ENCODE results near the gene ARV1. TPM values are rescaled to one million over a fixed set of nuclear protein-coding genes. Genes with fewer than 3 reads are reported as not detected.

The ARV1 gene
- total RNA-seq, 1 donor = 19.0 TPM

DNA sequence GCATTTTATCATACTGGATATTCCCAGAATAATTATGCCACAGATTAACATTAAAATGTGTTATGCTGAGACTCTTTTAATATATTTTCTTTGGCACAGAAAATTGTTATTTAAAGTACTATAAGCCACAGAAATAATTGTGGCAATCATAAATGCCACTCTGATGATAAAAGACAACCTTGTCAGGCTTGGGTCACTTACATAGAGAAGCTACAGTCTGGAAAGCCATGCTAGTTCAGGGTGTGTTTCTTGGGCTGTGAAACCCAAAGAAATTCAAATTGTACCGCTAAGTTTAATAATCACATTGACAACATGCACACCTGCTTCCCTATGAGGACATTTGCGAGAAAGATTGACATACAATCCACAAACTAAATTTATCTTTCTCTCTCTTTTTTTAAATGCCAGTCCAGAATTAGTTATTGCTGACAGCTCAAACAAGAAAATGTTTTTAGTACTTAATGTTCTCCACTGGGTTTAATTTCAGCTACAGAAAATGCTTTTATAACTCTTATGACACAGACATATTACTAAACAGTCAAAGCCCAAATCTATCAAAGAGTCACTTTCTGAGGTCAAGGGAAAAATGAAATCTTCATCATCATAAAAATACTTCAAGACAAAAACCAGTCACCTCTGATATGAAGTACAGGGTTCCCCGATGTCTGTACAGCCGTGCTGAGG lies 38.9 kb upstream of the ARV1 start:
- no peak overlapping the region for H3K4me3 ChIP-seq (ENCODE audit: low read depth, low read length)
- DNase-seq (ENCODE audit: low read depth) = no peak
- TF ChIP-seq, protein P1, sequence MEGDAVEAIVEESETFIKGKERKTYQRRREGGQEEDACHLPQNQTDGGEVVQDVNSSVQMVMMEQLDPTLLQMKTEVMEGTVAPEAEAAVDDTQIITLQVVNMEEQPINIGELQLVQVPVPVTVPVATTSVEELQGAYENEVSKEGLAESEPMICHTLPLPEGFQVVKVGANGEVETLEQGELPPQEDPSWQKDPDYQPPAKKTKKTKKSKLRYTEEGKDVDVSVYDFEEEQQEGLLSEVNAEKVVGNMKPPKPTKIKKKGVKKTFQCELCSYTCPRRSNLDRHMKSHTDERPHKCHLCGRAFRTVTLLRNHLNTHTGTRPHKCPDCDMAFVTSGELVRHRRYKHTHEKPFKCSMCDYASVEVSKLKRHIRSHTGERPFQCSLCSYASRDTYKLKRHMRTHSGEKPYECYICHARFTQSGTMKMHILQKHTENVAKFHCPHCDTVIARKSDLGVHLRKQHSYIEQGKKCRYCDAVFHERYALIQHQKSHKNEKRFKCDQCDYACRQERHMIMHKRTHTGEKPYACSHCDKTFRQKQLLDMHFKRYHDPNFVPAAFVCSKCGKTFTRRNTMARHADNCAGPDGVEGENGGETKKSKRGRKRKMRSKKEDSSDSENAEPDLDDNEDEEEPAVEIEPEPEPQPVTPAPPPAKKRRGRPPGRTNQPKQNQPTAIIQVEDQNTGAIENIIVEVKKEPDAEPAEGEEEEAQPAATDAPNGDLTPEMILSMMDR (IDR thresholded peaks at IDR 0.05; ENCODE audit: insufficient read depth, low read depth, low read length) = no peak

DNA sequence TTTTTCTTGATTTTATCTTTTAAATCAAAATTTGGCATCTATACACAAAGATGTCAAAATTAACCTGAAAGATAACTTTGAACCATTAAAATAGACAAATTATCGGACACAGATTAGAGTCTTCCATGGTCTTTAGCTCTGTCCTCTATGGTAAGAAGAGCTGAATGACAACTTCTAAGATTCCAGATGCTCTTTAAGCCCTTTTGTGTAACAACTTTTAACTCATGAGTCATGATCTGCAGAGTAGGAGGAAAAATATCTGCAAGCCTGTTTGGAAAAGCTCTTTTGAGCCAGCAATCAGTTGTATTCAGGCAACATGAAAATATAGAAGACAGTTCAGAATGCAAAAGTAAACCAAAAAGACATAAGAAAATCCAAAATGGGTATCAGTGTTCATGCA lies 38.0 kb upstream of the ARV1 start:
- H3K4me3 ChIP-seq (ENCODE audit: low read depth, low read length) = no peak overlapping the region
- TF ChIP-seq, protein P1 (IDR thresholded peaks at IDR 0.05; ENCODE audit: insufficient read depth, low read depth, low read length) = no peak
- DNase-seq (ENCODE audit: low read depth) = peak; percentile 43

DNA sequence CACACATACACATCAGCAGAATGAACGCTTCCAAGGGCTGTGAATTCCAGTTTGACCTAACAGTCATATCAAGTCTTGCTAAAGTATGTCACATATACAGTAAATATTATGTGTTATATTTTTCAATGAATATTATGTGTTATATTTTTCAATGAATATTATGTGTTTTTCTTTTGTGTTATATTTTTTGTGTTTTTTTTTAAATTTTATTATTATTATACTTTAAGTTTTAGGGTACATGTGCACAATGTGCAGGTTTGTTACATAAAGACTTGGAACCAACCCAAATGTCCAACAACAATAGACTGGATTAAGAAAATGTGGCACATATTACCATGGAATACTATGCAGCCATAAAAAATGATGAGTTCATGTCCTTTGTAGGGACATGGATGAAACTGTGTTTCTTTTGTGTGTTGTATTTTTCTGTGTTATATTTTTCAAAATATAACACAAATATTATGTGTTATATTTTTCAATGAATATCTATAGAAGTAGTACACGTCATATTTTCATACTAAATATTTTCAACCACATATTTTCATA lies 35.8 kb upstream of the ARV1 start:
- no peak overlapping the region for H3K4me3 ChIP-seq (ENCODE audit: low read depth, low read length)
- DNase-seq (ENCODE audit: low read depth) = no peak
- TF ChIP-seq, protein P1 (IDR thresholded peaks at IDR 0.05; ENCODE audit: insufficient read depth, low read depth, low read length) = no peak

DNA sequence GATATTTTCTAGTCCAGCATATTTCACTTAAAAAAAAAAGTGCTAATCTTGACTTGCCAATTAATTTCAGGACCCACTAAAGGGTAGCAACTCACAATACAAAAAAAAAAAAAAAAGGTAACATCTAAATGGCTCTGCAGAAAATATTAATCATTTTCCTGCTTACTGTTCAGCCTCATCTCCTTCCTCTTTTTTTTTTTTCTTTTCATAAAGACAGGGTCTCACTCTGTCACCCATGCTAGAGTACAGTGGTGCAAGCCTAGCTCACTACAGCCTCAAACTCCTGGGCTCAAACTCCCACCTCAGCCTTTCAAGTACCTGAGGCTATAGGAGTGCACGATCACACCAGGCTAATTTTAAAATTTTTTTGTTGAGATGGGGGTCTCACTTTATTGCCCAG lies 30.6 kb upstream of the ARV1 start:
- DNase-seq (ENCODE audit: low read depth) = no peak
- TF ChIP-seq, protein P1 (IDR thresholded peaks at IDR 0.05; ENCODE audit: insufficient read depth, low read depth, low read length) = no peak
- H3K4me3 ChIP-seq (ENCODE audit: low read depth, low read length) = no peak overlapping the region

GRCh38 chr1:230948903-230949302 lies 30.0 kb upstream of the ARV1 start:
- DNase-seq (ENCODE audit: low read depth) = no peak
- TF ChIP-seq, protein P1 (IDR thresholded peaks at IDR 0.05; ENCODE audit: insufficient read depth, low read depth, low read length) = no peak
- no peak overlapping the region for H3K4me3 ChIP-seq (ENCODE audit: low read depth, low read length)

DNA sequence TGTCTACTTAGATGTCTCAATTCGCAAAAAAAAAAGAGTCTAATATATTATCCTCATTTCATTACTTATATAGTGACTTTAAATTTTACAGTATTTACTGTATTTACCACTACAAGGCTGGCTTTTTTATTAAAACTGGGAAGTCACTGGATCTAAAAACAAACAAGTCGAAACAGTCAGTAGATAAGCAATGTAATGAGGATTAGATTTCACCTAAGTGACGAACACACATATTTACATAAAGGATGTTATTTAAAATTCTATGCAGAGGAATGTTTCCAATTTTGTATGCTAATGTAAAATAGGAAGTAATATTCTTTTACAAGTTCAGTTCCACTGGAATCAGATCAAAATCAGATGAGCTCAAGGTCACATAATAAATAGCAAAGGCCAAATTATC lies 28.5 kb upstream of the ARV1 start:
- DNase-seq (ENCODE audit: low read depth) = no peak
- TF ChIP-seq, protein P1 (IDR thresholded peaks at IDR 0.05; ENCODE audit: insufficient read depth, low read depth, low read length) = no peak
- H3K4me3 ChIP-seq (ENCODE audit: low read depth, low read length) = no peak overlapping the region

GRCh38 chr1:230957580-230957989 lies 21.3 kb upstream of the ARV1 start:
- DNase-seq (ENCODE audit: low read depth) = no peak
- TF ChIP-seq, protein P1 (IDR thresholded peaks at IDR 0.05; ENCODE audit: insufficient read depth, low read depth, low read length) = no peak

More at GRCh38 chr1:230957580-230957989, 21.3 kb upstream of the ARV1 start:
- H3K4me3 ChIP-seq (ENCODE audit: low read depth, low read length) = no peak overlapping the region

Data from fibroblast of villous mesenchyme (primary cell).